ENCODE measurements around the gene SIRT2.
"Not testable (repeated sequence)": the region's sequence is repeated elsewhere in the genome, so short reads cannot be mapped to it uniquely, and the experiment has no call there.

DNA sequence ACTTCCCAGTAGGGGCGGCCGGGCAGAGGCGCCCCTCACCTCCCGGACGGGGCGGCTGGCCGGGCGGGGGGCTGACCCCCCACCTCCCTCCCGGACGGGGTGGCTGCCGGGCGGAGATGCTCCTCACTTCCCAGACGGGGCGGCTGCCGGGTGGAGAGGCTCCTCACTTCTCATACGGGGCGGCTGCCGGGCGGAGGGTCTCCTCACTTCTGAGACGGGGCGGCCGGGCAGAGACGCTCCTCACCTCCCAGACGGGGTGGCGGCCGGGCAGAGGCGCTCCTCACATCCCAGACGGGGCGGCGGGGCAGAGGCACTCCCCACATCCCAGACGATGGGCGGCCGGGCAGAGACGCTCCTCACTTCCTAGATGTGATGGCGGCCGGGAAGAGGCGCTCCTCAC lies 43.7 kb downstream of the SIRT2 start:
- TF ChIP-seq CTCF, POLR2A (IDR thresholded peaks at IDR 0.05): not testable (repeated sequence)

All from tibial nerve (tissue), 3 donors.